Heart left ventricle (tissue), 13 donors: ENCODE results near the gene TULP4.

Source experiments
- POLR2A ChIP-seq, 2 donors: fragments of 450-650 bp; IDR thresholded peaks; one replicate each; pipeline ENCODE4 v1.6.1; 2017; ENCODE audit warnings: antibody characterized with exemption in 2 of 2, mild to moderate bottlenecking in 2 of 2, moderate library complexity in 2 of 2
- TF ChIP-seq, protein P1 (sequence below), 12 donors: fragments of 200-600 bp; sonication (generic) in 4 of 12; IDR thresholded peaks; one replicate each; pipeline versions ENCODE4 v1.5.0 to v1.8.0; 2018 to 2022; ENCODE audit warnings: antibody characterized with exemption in 12 of 12, mild to moderate bottlenecking in 5 of 12
- donor health status: ischemic (EF 13 %, LVEDD 7.1; RV severe dilation, severe dysfunction).
- donor health status: DM: no; HTN: yes; CAD: no.
- donor health status: DM: no; HTN: no; CAD: no.
- donor health status: ischemic (EF 25% LVEDD 6.9; RV normal size, moderate dysfunction).
- donor health status: ischemic (EF 25% LVEDD 5.7; RV mildly dilated, moderate dysfunction).
- donor health status: ischemic (EF 35%, LVEDD 5.7; RV mildly dilated, moderate dysfunction).
- donor health status: nonischemic (EF 11% LVEDD 7.7; RV severe dilation, severe dysfunction).
- donor health status: DM: yes; HTN: yes; CAD: no.
- donor health status: PGD.
- donor health status: ischemic (EF 29% LVEDD 5.4; RV normal size, mild dysfunction).
- donor health status: nonischemic (EF 23%, LVEDD 6.1; RV moderate dilation, normal function).

- TF ChIP-seq, protein P1, sequence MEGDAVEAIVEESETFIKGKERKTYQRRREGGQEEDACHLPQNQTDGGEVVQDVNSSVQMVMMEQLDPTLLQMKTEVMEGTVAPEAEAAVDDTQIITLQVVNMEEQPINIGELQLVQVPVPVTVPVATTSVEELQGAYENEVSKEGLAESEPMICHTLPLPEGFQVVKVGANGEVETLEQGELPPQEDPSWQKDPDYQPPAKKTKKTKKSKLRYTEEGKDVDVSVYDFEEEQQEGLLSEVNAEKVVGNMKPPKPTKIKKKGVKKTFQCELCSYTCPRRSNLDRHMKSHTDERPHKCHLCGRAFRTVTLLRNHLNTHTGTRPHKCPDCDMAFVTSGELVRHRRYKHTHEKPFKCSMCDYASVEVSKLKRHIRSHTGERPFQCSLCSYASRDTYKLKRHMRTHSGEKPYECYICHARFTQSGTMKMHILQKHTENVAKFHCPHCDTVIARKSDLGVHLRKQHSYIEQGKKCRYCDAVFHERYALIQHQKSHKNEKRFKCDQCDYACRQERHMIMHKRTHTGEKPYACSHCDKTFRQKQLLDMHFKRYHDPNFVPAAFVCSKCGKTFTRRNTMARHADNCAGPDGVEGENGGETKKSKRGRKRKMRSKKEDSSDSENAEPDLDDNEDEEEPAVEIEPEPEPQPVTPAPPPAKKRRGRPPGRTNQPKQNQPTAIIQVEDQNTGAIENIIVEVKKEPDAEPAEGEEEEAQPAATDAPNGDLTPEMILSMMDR (IDR thresholded peaks at IDR 0.05) = no peak
- TF ChIP-seq POLR2A (IDR thresholded peaks at IDR 0.05) = no peak
Observed at GRCh38 chr6:158480989-158481388, 168.7 kb downstream of the TULP4 start.
